ENCODE measurements around the gene CELF2.

- TF ChIP-seq EP300 (IDR thresholded peaks at IDR 0.05) (no peak), CTCF (IDR thresholded peaks at IDR 0.05) (no peak)
Measured at GRCh38 chr10:11260170-11260569, 242.5 kb downstream of the CELF2 start.

Data from sigmoid colon (tissue), 4 donors.